GM12878 (cell line): ENCODE data around the gene CTNNA3. TPM values are rescaled to one million over a fixed set of nuclear protein-coding genes. Genes with fewer than 3 reads are reported as not detected.

Source experiments
- ATAC-seq: fragments of 200-7000 bp; cut with Tn5 transposase; 3 replicates; pipeline ENCODE4 v1.9.1; 2020; ENCODE audit warnings: mild to moderate bottlenecking, moderate library complexity
- BruUV-seq: library from RNA; stranded (reverse); fragments of 400-500 nt; replicated peaks from 2 replicates; lab custom pipeline; 2021; lab: Mats Ljungman, UMichigan
- CTCF ChIA-PET: fragments of 300-600 bp; sonication (Branson Sonifier 250); formaldehyde crosslinking; extraction: SDS; loops from one replicate; lab custom pipeline; 2021; ENCODE audit warnings: inconsistent platforms; lab: Yijun Ruan, JAX
- POLR2A ChIA-PET: fragments of 350-600 bp; formaldehyde crosslinking; extraction: SDS; loops from one replicate; lab custom pipeline; 2021; ENCODE audit warnings: inconsistent platforms; lab: Charles Lee
- RAD21 ChIA-PET: fragments of 300-600 bp; sonication (Branson Sonifier 250); formaldehyde crosslinking; loops from one replicate; lab custom pipeline; 2023; ENCODE audit warnings: antibody characterized with exemption; ENCODE audit not compliant: unreplicated experiment; lab: Charles Lee
- SMC1A ChIA-PET: fragments of 300-600 bp; sonication (Branson Sonifier 250); formaldehyde crosslinking; loops from one replicate; lab custom pipeline; 2023; ENCODE audit not compliant: unreplicated experiment, uncharacterized antibody; lab: Charles Lee
- DNase-seq: peaks from one replicate; pipeline ENCODE4 v3.0.0-alpha.2; 2011; ENCODE audit warnings: low read depth, low spot score
- FAIRE-seq: peaks from 3 replicates; lab custom pipeline; 2011; peaks lifted over from hg19 to GRCh38; lab: Jason Lieb, UNC
- H2AFZ ChIP-seq: 2 replicates; pipeline ENCODE4 v1.6.0; 2011; ENCODE audit warnings: low read depth, low read length, control low read depth; ENCODE audit not compliant: control insufficient read depth
- H3K27ac ChIP-seq: 2 replicates; pipeline ENCODE4 v1.5.1; 2011; ENCODE audit warnings: control low read depth; ENCODE audit not compliant: control insufficient read depth, insufficient read depth
- H3K27me3 ChIP-seq, 2 experiments: replicated peaks in 1 of 2; 2 replicates each; pipeline versions ENCODE4 v1.6.0 to v1.6.1; 2011; ENCODE audit warnings: low read length in 1 of 2; ENCODE audit not compliant: control insufficient read depth in 2 of 2, insufficient read depth in 2 of 2
- H3K36me3 ChIP-seq, 2 experiments: 2 replicates each; pipeline ENCODE4 v1.5.1; 2011; ENCODE audit warnings: low read length in 1 of 2; ENCODE audit not compliant: control insufficient read depth in 2 of 2, insufficient read depth in 2 of 2
- H3K4me1 ChIP-seq: 2 replicates; pipeline ENCODE4 v1.6.1; 2011; ENCODE audit warnings: mild to moderate bottlenecking, low read length, moderate library complexity, mixed read lengths; ENCODE audit not compliant: control insufficient read depth, insufficient read depth
- H3K4me2 ChIP-seq: 2 replicates; pipeline ENCODE4 v1.6.0; 2011; ENCODE audit warnings: control low read depth; ENCODE audit not compliant: control insufficient read depth, insufficient read depth
- H3K4me3 ChIP-seq: fragments of 200-600 bp; sonication (generic); 2 replicates; pipeline ENCODE4 v1.5.1; 2016
- H3K79me2 ChIP-seq: 2 replicates; pipeline ENCODE4 v1.6.0; 2011; ENCODE audit warnings: low read length; ENCODE audit not compliant: control insufficient read depth, insufficient read depth
- H3K9ac ChIP-seq: 2 replicates; pipeline ENCODE4 v1.8.0; 2011; ENCODE audit warnings: low read length, control low read depth, mixed read lengths; ENCODE audit not compliant: control insufficient read depth, insufficient read depth
- H3K9me3 ChIP-seq: replicated peaks from 3 replicates; pipeline ENCODE4 v1.5.1; 2011; ENCODE audit warnings: mild to moderate bottlenecking, low read length; ENCODE audit not compliant: control insufficient read depth, insufficient read depth
- H4K20me1 ChIP-seq: 2 replicates; pipeline ENCODE4 v1.6.0; 2011; ENCODE audit not compliant: control insufficient read depth, insufficient read depth
- CEBPB ChIP-seq, 2 experiments: fragments of 150-350 bp in 1 of 2; IDR thresholded peaks; 2 replicates each; pipeline ENCODE4 v1.6.1; 2012 to 2014; ENCODE audit warnings: low read depth in 2 of 2, low read length in 2 of 2, borderline replicate concordance in 1 of 2, inconsistent platforms in 1 of 2
- FOXK2 ChIP-seq: fragments of 450-650 bp; IDR thresholded peaks from 2 replicates; pipeline ENCODE4 v1.6.1; 2017; ENCODE audit warnings: mild to moderate bottlenecking, moderate library complexity
- GABPA ChIP-seq: IDR thresholded peaks from 2 replicates; pipeline ENCODE4 v1.6.1; 2014; ENCODE audit warnings: antibody characterized with exemption, low read depth, mild to moderate bottlenecking, inconsistent platforms
- SMAD5 ChIP-seq: IDR thresholded peaks from 2 replicates; pipeline ENCODE4 v1.6.1; 2016; ENCODE audit warnings: antibody characterized with exemption, low read depth
- WRNIP1 ChIP-seq: IDR thresholded peaks from 2 replicates; pipeline ENCODE4 v1.6.1; 2011; ENCODE audit warnings: low read depth, low read length, improper control_type of control experiment, borderline replicate concordance
- in situ Hi-C: fragments of 300-500 bp; cut with MboI; formaldehyde crosslinking; loops from 9 replicates; pipeline ENCODE4 v1.14.3; 2018; ENCODE audit warnings: mixed read lengths
- intact Hi-C: fragments of 100-400 bp; cut with micrococcal nuclease; formaldehyde crosslinking; loops from one replicate; pipeline ENCODE4 v1.14.2; 2022; ENCODE audit not compliant: unreplicated experiment
- polyA plus RNA-seq, 11 experiments: library from polyadenylated mRNA; depleted of rRNA in 4 of 11; unstranded in 6 of 11; stranded (reverse) in 5 of 11; fragments of >200 nt; fragmentation: Nextera tagmentation in 4 of 11; fragmentation: Illumina TruSeq in 1 of 11; extraction: Ambion mirVana in 4 of 11; extraction: Trizol in 1 of 11; gene quantifications; 1 replicate in 1 of 11; 2 replicates in 10 of 11; pipeline versions ENCODE4 v1.2.1 to v1.2.3, GENCODE V29; 2011 to 2016; ENCODE audit warnings: inconsistent platforms in 2 of 11, missing spikeins in 2 of 11, low read depth in 1 of 11
- total RNA-seq, 4 experiments: library from RNA; depleted of rRNA in 3 of 4; stranded (reverse); fragments of >200 nt in 3 of 4; fragmentation: Illumina TruSeq in 1 of 4; extraction: Trizol in 1 of 4; gene quantifications; 2 replicates each; pipeline versions ENCODE4 v1.2.1 to v1.2.3, GENCODE V29; 2013 to 2021
- TF ChIP-seq, protein P1 (sequence below): fragments of 450-650 bp; formaldehyde crosslinking; IDR thresholded peaks from 2 replicates; pipeline ENCODE4 v1.4.0; 2020; ENCODE audit warnings: mild to moderate bottlenecking, moderate library complexity
- TF ChIP-seq, protein P2 (sequence below): IDR thresholded peaks from 2 replicates; pipeline ENCODE4 v1.6.1; 2011; ENCODE audit warnings: mild to moderate bottlenecking, low read depth, low read length, moderate library complexity; ENCODE audit not compliant: insufficient replicate concordance
- TF ChIP-seq, protein P3 (sequence below): fragments of 450-650 bp; conservative IDR thresholded peaks from 2 replicates; pipeline ENCODE4 v1.6.1; 2017; ENCODE audit warnings: mild to moderate bottlenecking, moderate library complexity
- TF ChIP-seq, protein P4 (sequence below): fragments of 150-350 bp; IDR thresholded peaks from 2 replicates; pipeline ENCODE4 v1.6.1; 2016; ENCODE audit warnings: low read depth, low read length
- TF ChIP-seq, protein P5 (sequence below): fragments of 450-650 bp; IDR thresholded peaks from 2 replicates; pipeline ENCODE4 v1.6.1; 2017; ENCODE audit warnings: borderline replicate concordance

Gene CTNNA3
- total and polyA plus RNA-seq, 10 of the 15 experiments (the other 5 are each of a cell fraction or from before 2014, with no cell fraction given): under 0.01 to 4.5 (median 0.22) TPM; not detected in 2

DNA sequence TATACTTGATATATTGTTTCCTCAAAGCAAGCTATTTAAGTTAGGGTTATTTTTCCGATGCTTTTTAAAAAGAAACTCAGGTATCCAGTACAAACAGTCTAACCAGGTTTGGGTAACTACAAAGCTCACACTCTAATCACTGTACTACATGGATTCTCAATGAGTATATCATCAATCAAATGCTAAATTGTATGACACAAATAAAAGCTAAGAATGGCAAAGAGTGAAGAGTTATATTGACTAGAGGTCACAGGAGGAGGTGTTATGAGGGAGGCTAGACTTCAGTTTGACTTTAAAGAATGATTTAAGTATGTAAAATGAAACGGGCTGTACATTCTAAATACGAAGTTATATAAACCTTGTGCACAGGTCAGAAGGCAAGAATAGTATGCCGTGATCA, 178.0 kb downstream of the CTNNA3 start (continued):
- TF ChIP-seq, protein P1, sequence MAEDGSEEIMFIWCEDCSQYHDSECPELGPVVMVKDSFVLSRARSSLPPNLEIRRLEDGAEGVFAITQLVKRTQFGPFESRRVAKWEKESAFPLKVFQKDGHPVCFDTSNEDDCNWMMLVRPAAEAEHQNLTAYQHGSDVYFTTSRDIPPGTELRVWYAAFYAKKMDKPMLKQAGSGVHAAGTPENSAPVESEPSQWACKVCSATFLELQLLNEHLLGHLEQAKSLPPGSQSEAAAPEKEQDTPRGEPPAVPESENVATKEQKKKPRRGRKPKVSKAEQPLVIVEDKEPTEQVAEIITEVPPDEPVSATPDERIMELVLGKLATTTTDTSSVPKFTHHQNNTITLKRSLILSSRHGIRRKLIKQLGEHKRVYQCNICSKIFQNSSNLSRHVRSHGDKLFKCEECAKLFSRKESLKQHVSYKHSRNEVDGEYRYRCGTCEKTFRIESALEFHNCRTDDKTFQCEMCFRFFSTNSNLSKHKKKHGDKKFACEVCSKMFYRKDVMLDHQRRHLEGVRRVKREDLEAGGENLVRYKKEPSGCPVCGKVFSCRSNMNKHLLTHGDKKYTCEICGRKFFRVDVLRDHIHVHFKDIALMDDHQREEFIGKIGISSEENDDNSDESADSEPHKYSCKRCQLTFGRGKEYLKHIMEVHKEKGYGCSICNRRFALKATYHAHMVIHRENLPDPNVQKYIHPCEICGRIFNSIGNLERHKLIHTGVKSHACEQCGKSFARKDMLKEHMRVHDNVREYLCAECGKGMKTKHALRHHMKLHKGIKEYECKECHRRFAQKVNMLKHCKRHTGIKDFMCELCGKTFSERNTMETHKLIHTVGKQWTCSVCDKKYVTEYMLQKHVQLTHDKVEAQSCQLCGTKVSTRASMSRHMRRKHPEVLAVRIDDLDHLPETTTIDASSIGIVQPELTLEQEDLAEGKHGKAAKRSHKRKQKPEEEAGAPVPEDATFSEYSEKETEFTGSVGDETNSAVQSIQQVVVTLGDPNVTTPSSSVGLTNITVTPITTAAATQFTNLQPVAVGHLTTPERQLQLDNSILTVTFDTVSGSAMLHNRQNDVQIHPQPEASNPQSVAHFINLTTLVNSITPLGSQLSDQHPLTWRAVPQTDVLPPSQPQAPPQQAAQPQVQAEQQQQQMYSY: no peak

DNA sequence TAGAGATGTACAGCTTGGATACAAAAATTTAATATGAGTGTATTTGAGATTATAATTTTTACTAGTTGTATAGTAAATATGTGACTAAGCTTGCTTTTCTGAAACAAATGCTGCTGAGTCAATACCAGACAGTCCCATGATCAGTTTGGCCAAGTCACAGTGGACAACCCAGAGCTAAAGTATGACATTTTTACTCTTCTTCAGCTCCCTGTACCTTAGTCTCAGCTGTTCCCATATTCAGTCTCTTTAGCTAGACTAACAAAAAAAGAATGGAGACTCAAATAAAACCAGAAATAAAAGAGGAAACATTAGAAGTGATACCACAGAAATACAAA, 189.3 kb downstream of the CTNNA3 start:
- no TSS peak for BruUV-seq
- Histone ChIP-seq H3K4me3 (no peak overlapping the region), H2AFZ (no peak overlapping the region), H3K27ac (no peak overlapping the region), H3K79me2 (no peaks in the 10 kb centered on the region), H3K27me3 (no peaks in the 10 kb centered on the region), H3K36me3 (no peaks in the 10 kb centered on the region), H3K4me1 (no peaks in the 10 kb centered on the region), H3K9me3 (no peaks in the 10 kb centered on the region), H3K9ac (no peak overlapping the region), H4K20me1 (no peaks in the 10 kb centered on the region), H3K4me2 (no peak overlapping the region)
- no peak; the same call in 2 of the 3 replicates for ATAC-seq
- CTCF ChIA-PET: interaction anchor here (0.6 to 3.2 kb wide), 17 partner anchors 8 to 572 kb away, joined by 3 to 13 read pairs (median 3); no protein-coding TSS in a partner anchor
- RAD21 ChIA-PET: interaction anchor here (0.7 to 2.3 kb wide), 14 partner anchors 9 to 581 kb away, joined by 3 to 11 read pairs (median 4); partner anchors contain the start of gene LRRTM3
- SMC1A ChIA-PET: interaction anchor here (0.7 to 3.4 kb wide), 21 partner anchors 8 to 572 kb away, joined by 3 to 19 read pairs (median 5); no protein-coding TSS in a partner anchor
- no peak for DNase-seq
- POLR2A ChIA-PET: interaction anchor here (0.9 kb wide), 1 partner anchor 284 kb away, joined by 3 read pairs; no protein-coding TSS in a partner anchor
- FAIRE-seq: no peak
- intact Hi-C loops (no loop called here), in situ Hi-C loops (no loop called here)
- no peak for TF ChIP-seq SMAD5
- TF ChIP-seq, protein P2, sequence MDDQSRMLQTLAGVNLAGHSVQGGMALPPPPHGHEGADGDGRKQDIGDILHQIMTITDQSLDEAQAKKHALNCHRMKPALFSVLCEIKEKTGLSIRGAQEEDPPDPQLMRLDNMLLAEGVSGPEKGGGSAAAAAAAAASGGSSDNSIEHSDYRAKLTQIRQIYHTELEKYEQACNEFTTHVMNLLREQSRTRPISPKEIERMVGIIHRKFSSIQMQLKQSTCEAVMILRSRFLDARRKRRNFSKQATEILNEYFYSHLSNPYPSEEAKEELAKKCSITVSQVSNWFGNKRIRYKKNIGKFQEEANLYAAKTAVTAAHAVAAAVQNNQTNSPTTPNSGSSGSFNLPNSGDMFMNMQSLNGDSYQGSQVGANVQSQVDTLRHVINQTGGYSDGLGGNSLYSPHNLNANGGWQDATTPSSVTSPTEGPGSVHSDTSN: no peak
- no peak for TF ChIP-seq FOXK2
- TF ChIP-seq, protein P3, sequence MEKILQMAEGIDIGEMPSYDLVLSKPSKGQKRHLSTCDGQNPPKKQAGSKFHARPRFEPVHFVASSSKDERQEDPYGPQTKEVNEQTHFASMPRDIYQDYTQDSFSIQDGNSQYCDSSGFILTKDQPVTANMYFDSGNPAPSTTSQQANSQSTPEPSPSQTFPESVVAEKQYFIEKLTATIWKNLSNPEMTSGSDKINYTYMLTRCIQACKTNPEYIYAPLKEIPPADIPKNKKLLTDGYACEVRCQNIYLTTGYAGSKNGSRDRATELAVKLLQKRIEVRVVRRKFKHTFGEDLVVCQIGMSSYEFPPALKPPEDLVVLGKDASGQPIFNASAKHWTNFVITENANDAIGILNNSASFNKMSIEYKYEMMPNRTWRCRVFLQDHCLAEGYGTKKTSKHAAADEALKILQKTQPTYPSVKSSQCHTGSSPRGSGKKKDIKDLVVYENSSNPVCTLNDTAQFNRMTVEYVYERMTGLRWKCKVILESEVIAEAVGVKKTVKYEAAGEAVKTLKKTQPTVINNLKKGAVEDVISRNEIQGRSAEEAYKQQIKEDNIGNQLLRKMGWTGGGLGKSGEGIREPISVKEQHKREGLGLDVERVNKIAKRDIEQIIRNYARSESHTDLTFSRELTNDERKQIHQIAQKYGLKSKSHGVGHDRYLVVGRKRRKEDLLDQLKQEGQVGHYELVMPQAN: no peak
- no peak for TF ChIP-seq GABPA
- TF ChIP-seq CEBPB (IDR thresholded peaks at IDR 0.05; ENCODE audit: borderline replicate concordance in 1 of 2, low read depth in 2 of 2, low read length in 2 of 2): no peak
- TF ChIP-seq, protein P4, sequence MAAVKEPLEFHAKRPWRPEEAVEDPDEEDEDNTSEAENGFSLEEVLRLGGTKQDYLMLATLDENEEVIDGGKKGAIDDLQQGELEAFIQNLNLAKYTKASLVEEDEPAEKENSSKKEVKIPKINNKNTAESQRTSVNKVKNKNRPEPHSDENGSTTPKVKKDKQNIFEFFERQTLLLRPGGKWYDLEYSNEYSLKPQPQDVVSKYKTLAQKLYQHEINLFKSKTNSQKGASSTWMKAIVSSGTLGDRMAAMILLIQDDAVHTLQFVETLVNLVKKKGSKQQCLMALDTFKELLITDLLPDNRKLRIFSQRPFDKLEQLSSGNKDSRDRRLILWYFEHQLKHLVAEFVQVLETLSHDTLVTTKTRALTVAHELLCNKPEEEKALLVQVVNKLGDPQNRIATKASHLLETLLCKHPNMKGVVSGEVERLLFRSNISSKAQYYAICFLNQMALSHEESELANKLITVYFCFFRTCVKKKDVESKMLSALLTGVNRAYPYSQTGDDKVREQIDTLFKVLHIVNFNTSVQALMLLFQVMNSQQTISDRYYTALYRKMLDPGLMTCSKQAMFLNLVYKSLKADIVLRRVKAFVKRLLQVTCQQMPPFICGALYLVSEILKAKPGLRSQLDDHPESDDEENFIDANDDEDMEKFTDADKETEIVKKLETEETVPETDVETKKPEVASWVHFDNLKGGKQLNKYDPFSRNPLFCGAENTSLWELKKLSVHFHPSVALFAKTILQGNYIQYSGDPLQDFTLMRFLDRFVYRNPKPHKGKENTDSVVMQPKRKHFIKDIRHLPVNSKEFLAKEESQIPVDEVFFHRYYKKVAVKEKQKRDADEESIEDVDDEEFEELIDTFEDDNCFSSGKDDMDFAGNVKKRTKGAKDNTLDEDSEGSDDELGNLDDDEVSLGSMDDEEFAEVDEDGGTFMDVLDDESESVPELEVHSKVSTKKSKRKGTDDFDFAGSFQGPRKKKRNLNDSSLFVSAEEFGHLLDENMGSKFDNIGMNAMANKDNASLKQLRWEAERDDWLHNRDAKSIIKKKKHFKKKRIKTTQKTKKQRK: no peak
- TF ChIP-seq WRNIP1: no peak
- TF ChIP-seq, protein P5, sequence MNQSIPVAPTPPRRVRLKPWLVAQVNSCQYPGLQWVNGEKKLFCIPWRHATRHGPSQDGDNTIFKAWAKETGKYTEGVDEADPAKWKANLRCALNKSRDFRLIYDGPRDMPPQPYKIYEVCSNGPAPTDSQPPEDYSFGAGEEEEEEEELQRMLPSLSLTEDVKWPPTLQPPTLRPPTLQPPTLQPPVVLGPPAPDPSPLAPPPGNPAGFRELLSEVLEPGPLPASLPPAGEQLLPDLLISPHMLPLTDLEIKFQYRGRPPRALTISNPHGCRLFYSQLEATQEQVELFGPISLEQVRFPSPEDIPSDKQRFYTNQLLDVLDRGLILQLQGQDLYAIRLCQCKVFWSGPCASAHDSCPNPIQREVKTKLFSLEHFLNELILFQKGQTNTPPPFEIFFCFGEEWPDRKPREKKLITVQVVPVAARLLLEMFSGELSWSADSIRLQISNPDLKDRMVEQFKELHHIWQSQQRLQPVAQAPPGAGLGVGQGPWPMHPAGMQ: no peak
